ENCODE results near the gene ARHGEF17. TPM values are rescaled to one million over a fixed set of nuclear protein-coding genes. Genes with fewer than 3 reads are reported as not detected.

ARHGEF17 gene
- total and polyA plus RNA-seq, 2 of the 13 experiments (the other 11 are each of a cell fraction or from before 2014, with no cell fraction given): 10.7 to 28.8 TPM

GRCh38 chr11:73307323-73308002 is 613 bp upstream of the ARHGEF17 start (continued):
- TF ChIP-seq FOXP4 (CRISPR knock-in tag; IDR thresholded peaks at IDR 0.05) (no peak; the same call in 1 of the 2 replicates), ZNF619 (CRISPR knock-in tag; IDR thresholded peaks at IDR 0.05) (0 out of 2 replicates have a peak, but pooled peaks have one; percentile 32), GABPB1 (CRISPR knock-in tag; IDR thresholded peaks at IDR 0.05) (peak; percentile 63; the same call in 1 of the 2 replicates), FOXA1 (IDR thresholded peaks at IDR 0.05) (no peak), FOXA1 (CRISPR knock-in tag; IDR thresholded peaks at IDR 0.05) (no peak), ATF6 (CRISPR knock-in tag; conservative IDR thresholded peaks at IDR 0.05) (no peak), TP53 (CRISPR knock-in tag; conservative IDR thresholded peaks at IDR 0.05) (no peak), PAF1 (CRISPR knock-in tag; IDR thresholded peaks at IDR 0.05) (no peak), CEBPZ (IDR thresholded peaks at IDR 0.05; ENCODE audit: low read length) (no peak), ZFYVE20 (CRISPR knock-in tag; IDR thresholded peaks at IDR 0.05; ENCODE audit: borderline replicate concordance, low read depth) (no peak), NAIF1 (CRISPR knock-in tag; IDR thresholded peaks at IDR 0.05; ENCODE audit: borderline replicate concordance) (0 out of 2 replicates have a peak, but pooled peaks have one; percentile 52), HES4 (CRISPR knock-in tag; IDR thresholded peaks at IDR 0.05; ENCODE audit: borderline replicate concordance) (peak; percentile 74; the same call in 1 of the 2 replicates), GMEB1 (CRISPR knock-in tag; IDR thresholded peaks at IDR 0.05; ENCODE audit: borderline replicate concordance) (peak; percentile 4; the same call in 1 of the 2 replicates), NFE2L2 (IDR thresholded peaks at IDR 0.05; ENCODE audit: low read length) (no peak), ZC3H13 (CRISPR knock-in tag; IDR thresholded peaks at IDR 0.05) (peak; percentile 47; the same call in 1 of the 2 replicates), RAD51 (IDR thresholded peaks at IDR 0.05; ENCODE audit: borderline replicate concordance) (no peak), MTF1 (CRISPR knock-in tag; IDR thresholded peaks at IDR 0.05) (no peak), ATF2 (CRISPR knock-in tag; IDR thresholded peaks at IDR 0.05) (no peak)

Data from HepG2 (cell line).